NCI-H2227 (cell line): ENCODE measurements around the gene SLC6A17.
A peak's percentile ranks its signal among the peaks of the same experiment; 100 is the strongest.

Experiments used
- DNase-seq: peaks from one replicate; lab custom pipeline; 2025; ENCODE audit not compliant: unreplicated experiment; lab: John Stamatoyannopoulos, UW

Gene SLC6A17

DNA sequence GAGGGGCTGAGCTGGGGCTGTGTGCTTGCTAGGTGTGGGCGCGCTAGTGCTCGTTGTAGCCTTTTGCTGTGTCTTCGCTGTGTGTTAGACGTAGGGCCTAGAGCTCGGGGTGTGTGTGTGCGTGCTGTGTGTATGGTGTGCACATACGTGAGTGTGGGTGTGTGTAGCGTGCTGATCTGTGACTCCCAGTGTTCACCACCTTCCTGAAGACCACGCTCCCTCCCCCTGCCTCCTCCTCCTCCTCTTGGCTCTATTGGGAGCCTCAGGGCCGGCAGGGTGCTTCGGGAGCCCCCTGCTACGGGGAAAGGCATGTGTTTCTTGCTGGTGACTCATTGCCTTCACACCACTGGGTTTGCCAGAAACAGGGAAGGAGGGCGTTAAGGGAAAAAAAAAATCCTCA lies 50.4 kb downstream of the SLC6A17 start:
- peak; percentile 9 for DNase-seq

- DNase-seq: no peak
These were observed 51.0 kb downstream of the SLC6A17 start for GRCh38 chr1:110201157-110201825.

GRCh38 chr1:110203021-110203661 lies 52.8 kb downstream of the SLC6A17 start:
- peak; percentile 85 for DNase-seq

DNA sequence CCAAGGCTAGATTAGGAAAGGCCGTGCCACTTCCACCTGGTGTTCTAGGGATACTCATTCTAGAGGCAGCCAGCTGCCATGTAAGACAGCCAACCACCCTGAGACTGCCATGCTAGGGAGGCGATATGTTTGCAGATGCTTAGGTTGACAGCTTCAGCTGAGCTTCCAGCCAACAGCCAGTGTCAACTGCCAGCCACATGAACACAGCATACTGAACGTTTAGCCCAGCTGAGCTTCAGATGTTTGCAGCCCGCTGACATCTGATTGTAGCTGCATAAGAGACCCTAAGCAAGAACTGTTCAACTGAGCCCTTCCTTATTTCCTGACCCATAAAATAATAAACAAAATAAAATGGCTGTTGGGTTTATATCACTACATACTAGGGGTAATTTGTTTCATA lies 54.9 kb downstream of the SLC6A17 start:
- no peak for DNase-seq

GRCh38 chr1:110205591-110206155 lies 55.4 kb downstream of the SLC6A17 start:
- no peak for DNase-seq

DNA sequence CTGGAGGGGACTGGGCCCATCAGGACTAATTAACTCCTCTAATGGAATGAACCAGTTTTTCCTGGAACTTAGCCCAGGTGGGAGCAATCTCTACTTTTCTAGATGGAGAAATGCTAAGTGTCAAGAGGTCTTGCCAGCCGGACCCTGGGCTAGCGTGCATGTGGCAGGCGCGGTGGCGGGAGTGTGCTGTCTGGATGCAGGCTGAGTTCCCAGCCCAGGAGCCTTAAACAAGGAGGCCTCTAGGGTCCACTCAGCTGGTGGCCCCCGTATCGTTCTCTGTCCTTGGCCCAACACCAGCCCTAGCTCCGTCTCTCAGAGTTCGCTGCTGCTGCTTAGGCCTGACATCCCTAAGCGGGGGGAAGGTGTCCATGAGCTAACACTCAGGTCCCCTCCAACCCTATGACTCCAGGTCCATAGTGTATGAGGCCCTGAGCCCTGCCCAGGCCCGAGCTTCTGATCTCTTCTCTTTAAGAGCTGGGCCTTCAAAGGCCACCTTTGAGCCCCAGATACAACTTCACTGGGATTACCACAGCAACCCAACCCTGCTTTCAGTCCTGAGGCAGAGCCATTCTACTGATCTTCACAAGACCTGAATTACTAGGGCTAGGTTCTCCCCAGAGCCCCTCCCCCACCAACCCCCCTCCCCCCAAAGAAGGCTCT lies 56.1 kb downstream of the SLC6A17 start:
- DNase-seq: no peak

GRCh38 chr1:110207831-110208230 lies 57.5 kb downstream of the SLC6A17 start:
- peak; percentile 82 for DNase-seq

GRCh38 chr1:110208916-110209645 lies 58.8 kb downstream of the SLC6A17 start:
- DNase-seq: peak; percentile 39

GRCh38 chr1:110209715-110210603 lies 59.7 kb downstream of the SLC6A17 start, which contains the start of gene KCNC4:
KCNC4 (plus strand) TSS chr1:110210314; CDS start chr1:110211500, 1,186 bp downstream.
- DNase-seq: peak; percentile 91

DNA sequence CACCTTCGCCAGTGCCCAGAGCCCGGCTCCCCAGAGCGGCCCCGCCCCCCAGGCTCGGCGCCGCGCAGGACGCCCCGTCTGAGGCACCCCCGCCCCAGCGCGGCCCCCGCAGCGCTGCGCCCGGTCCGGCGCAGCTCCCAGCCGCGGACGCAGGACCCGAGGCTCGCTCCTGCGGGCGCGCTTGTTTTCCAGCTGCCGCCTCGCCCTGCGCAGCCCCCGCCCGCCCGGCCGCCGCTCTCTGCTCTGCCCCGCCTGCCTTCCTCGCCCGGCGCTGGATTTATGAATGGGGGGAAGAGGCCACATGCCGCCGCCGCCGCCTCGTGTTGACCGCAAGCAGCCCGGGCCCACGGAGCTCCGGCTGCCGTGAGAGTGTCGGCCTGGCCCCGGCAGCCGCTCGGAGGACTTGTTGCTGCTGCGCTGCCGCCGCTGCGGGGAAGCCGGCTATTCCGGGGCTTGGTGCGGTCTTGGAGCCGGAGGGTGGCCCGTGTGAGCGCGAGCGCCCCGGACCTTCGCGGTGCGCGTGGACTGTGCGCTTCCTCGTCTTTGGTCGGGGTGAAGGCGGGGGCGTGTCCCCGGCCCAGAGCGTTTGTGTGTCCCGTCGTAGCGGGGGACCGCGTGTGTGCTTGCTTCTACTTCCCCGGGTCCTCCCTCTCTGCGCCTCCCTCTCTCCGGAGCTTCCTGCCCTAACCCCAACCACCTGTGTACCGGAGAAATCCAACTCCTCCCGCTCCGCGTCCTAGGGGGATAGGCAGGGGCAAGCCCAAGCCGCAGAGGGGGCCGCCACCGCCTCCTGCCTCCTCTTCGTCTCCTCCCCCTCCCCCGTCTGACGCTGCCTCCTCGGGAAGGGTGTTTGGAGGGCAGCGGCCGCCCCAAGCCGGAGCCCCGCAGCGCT lies 60.6 kb downstream of the SLC6A17 start:
- DNase-seq: peak; percentile 76

GRCh38 chr1:110211496-110212168 lies 61.3 kb downstream of the SLC6A17 start:
- DNase-seq: peak; percentile 55

DNA sequence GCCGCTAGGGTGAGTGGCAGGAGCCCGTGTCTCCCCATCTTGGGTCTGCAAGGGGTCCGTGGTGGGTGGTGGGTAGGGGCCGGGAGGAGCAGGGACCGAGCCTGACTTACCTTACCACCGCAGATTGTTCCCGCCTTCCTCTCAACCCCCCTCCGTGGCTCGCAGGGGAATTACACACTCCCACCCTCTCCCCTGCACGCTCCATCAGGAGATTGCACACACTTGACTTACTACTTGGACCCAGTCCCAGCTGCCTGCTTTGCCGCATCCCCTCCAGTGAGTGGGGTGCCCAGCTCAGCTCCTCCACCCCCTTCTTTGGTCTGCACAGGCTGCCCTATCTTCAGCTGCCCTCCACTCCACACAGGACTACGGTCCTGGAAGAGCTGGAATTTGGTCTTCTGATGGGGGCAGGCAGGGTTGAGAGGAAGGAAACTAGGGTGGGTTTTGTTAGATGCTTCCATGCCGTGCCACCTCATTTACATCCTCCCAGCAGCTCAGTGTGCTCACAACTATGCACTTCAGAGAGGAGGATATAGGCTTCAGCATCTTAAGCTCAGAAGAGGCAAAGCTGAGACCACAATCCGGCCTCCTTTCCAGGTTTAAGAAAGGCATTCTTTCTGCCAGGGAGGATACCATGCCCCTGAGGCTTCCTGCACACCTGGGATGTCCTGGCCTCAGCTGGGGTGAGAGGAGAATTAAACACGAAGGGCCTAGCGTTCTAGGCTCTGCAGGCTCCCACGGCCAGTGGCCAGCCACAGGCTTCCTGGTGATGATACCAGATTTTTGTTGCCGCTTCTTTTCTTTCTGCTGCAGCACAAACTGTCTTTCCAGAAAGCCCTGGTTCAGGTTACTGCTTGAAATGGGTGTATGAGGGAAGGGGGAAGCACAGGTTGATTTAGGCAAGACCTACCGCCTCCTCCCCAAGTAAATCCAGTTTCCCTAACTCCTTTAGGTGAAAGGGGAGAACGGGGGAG lies 62.2 kb downstream of the SLC6A17 start:
- DNase-seq: peak; percentile 51

DNA sequence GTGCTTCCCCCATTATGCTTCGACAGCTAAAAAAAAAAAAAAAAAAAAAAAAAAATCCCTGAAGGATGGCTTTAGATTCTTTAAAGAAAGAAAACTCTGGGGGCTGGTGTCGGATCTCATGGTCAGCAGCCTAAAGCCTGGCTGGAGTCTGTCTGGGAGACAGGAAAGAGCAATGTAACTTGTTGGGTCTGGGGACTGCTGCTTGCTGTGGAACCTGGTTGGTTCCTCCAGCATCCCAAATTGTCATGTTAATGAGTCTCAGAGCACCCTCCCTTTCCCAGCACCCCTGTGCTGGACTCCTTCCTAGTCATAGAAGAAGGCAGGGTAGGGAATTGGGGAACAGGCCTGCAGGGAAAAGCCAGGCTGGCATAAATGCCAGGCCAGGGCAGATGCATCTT lies 62.8 kb downstream of the SLC6A17 start:
- no peak for DNase-seq

- no peak for DNase-seq
These were observed 64.4 kb downstream of the SLC6A17 start for GRCh38 chr1:110214454-110215404.

DNA sequence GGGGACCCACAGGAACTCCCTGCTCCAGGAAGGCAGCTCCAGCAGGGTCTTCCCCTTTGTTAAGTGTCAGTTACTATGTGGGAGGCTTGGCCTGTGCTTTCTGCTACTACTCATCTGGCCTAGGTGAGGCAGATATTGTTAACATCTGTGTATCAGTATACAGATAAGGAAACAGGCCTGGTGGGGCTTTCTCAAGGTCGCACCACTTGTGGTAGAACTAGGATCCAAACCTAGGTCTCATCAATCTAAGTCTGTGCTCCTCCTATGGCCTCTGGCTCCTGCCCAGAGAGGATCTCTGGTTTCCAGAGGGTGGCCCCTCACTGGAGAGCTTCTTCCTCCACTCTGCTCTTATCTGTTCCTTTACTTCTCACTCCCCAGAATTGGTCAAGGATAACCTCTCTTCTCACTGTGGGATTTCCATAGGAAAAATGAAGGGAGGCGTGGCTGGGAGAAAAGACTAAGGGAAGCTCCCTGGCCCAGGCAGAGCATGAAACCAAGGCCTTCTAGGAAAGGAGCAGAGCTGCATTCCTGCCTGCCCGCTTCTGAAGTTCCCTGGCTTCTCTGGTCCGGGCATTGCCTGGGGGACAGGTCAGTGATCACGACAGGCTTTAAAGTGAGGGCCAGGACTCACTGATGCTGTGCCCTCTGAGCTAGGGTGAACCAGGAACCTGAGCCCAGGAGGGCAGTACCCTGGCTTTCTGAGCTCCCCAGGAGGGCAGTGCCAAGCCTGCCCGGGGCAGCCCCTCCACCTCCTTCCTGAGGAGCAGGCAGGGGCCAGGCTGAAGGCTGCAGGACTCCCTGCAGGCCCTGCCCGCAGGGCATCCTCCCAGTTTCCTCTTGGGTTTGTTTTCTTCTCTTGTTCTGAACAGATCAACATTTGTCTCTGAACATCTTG lies 65.6 kb downstream of the SLC6A17 start:
- DNase-seq: no peak
